SK-N-SH (cell line): ENCODE data around the gene ABCC11. TPM values are rescaled to one million over a fixed set of nuclear protein-coding genes. Genes with fewer than 3 reads are reported as not detected.

Experiments
- CTCF ChIA-PET: fragments of 300-600, 350-600 bp; formaldehyde crosslinking; extraction: SDS; loops from one replicate; lab custom pipeline; 2021; lab: Yijun Ruan, JAX
- POLR2A ChIA-PET: fragments of 350-600 bp; sonication (Branson Sonifier 250); formaldehyde crosslinking; extraction: SDS; loops from one replicate; lab custom pipeline; 2020; ENCODE audit warnings: antibody characterized with exemption, inconsistent platforms; lab: Yijun Ruan, JAX
- DNase-seq: peaks from one replicate; pipeline ENCODE4 v3.0.0; 2012
- H2AFZ ChIP-seq: fragments of 200-600 bp; sonication (generic); 2 replicates; pipeline ENCODE4 v1.8.1; 2016; ENCODE audit warnings: antibody characterized with exemption, mild to moderate bottlenecking, low read depth
- H3F3A ChIP-seq: fragments of 200-600 bp; sonication (generic); replicated peaks from 2 replicates; pipeline ENCODE3; 2016; ENCODE audit warnings: antibody characterized with exemption, mild to moderate bottlenecking; ENCODE audit not compliant: insufficient read depth
- H3K27ac ChIP-seq, 2 experiments: fragments of 200-500 bp in 1 of 2; fragments of 200-600 bp in 1 of 2; sonication (Bioruptor generic) in 1 of 2; sonication (generic), shearing (Covaris generic) in 1 of 2; 2 replicates each; pipeline versions ENCODE4 v1.5.1 to v1.6.1; 2014 to 2016; ENCODE audit warnings: low read depth in 2 of 2, inconsistent platforms in 1 of 2, low read length in 1 of 2, mild to moderate bottlenecking in 1 of 2, mixed read lengths in 1 of 2
- H3K27me3 ChIP-seq: fragments of 200-600 bp; sonication (generic), shearing (Covaris generic); 2 replicates; pipeline ENCODE4 v1.6.1; 2016; ENCODE audit warnings: mixed run types; ENCODE audit not compliant: insufficient read depth
- H3K36me3 ChIP-seq, 2 experiments: fragments of 200-500 bp in 1 of 2; fragments of 200-600 bp in 1 of 2; sonication (Bioruptor generic) in 1 of 2; sonication (generic) in 1 of 2; replicated peaks in 1 of 2; 2 replicates each; pipeline versions ENCODE3 to v1.5.1; 2014 to 2016; ENCODE audit warnings: low read length in 1 of 2, mild to moderate bottlenecking in 1 of 2; ENCODE audit not compliant: insufficient read depth in 2 of 2, control insufficient read depth in 1 of 2
- H3K4me1 ChIP-seq, 2 experiments: fragments of 200-500 bp in 1 of 2; fragments of 200-600 bp in 1 of 2; sonication (Bioruptor generic) in 1 of 2; sonication (generic), shearing (Covaris generic) in 1 of 2; 2 replicates each; pipeline versions ENCODE4 v1.5.1 to v1.6.1; 2014 to 2016; ENCODE audit warnings: low read depth in 1 of 2, low read length in 1 of 2, mixed run types in 1 of 2; ENCODE audit not compliant: insufficient read depth in 2 of 2, control insufficient read depth in 1 of 2
- H3K4me2 ChIP-seq: fragments of 200-600 bp; sonication (generic), shearing (Covaris generic); 2 replicates; pipeline ENCODE4 v1.6.1; 2017; ENCODE audit warnings: mixed run types
- H3K4me3 ChIP-seq, 2 experiments: fragments of 200-500 bp in 1 of 2; fragments of 200-600 bp in 1 of 2; sonication (Bioruptor generic) in 1 of 2; sonication (generic), shearing (Covaris generic) in 1 of 2; 2 replicates each; pipeline versions ENCODE4 v1.5.1 to v1.8.1; 2014 to 2016; ENCODE audit warnings: low read depth in 2 of 2, inconsistent platforms in 1 of 2, low read length in 1 of 2, mild to moderate bottlenecking in 1 of 2, mixed read lengths in 1 of 2, moderate library complexity in 1 of 2
- H3K79me2 ChIP-seq: fragments of 200-600 bp; sonication (generic); 2 replicates; pipeline ENCODE4 v1.8.1; 2017; ENCODE audit warnings: mild to moderate bottlenecking; ENCODE audit not compliant: insufficient read depth
- H3K9ac ChIP-seq: fragments of 200-600 bp; sonication (generic); 2 replicates; pipeline ENCODE4 v1.6.1; 2017; ENCODE audit warnings: mixed run types
- H3K9me2 ChIP-seq: fragments of 200-600 bp; sonication (generic); 2 replicates; pipeline ENCODE4 v1.6.1; 2017; ENCODE audit warnings: mixed run types
- H3K9me3 ChIP-seq: fragments of 200-600 bp; sonication (generic); 2 replicates; pipeline ENCODE4 v1.6.1; 2017; ENCODE audit warnings: mixed run types, mild to moderate bottlenecking, moderate library complexity
- H4K20me1 ChIP-seq: fragments of 200-600 bp; sonication (generic); 2 replicates; pipeline ENCODE4 v1.6.1; 2017; ENCODE audit warnings: mild to moderate bottlenecking, mixed run types; ENCODE audit not compliant: insufficient read depth
- CHD2 ChIP-seq: fragments of 150-350 bp; IDR thresholded peaks from 2 replicates; pipeline ENCODE4 v1.6.1; 2018; ENCODE audit warnings: low read length; ENCODE audit not compliant: partially characterized antibody
- EZH2phosphoT487 ChIP-seq: fragments of 200-600 bp; sonication (generic); IDR thresholded peaks from 2 replicates; pipeline ENCODE4 v1.6.1; 2017; ENCODE audit warnings: low read depth, mixed run types, mild to moderate bottlenecking, antibody characterized with exemption, moderate library complexity, borderline replicate concordance
- FOSL2 ChIP-seq: IDR thresholded peaks from 2 replicates; pipeline ENCODE4 v1.4.0; 2012; ENCODE audit warnings: low read depth, mild to moderate bottlenecking, moderate library complexity, borderline replicate concordance
- FOXJ3 ChIP-seq: sonication (generic); formaldehyde crosslinking; IDR thresholded peaks from 2 replicates; pipeline ENCODE4 v1.5.1; 2020; ENCODE audit warnings: mild to moderate bottlenecking, missing genetic modification reagents
- FOXM1 ChIP-seq: IDR thresholded peaks from 2 replicates; pipeline ENCODE4 v1.4.0; 2012; ENCODE audit warnings: low read depth, mild to moderate bottlenecking
- GATA2 ChIP-seq: sonication (generic); formaldehyde crosslinking; IDR thresholded peaks from 2 replicates; pipeline ENCODE4 v1.5.0; 2020; ENCODE audit warnings: mild to moderate bottlenecking, missing genetic modification reagents
- JUND ChIP-seq: IDR thresholded peaks from 2 replicates; pipeline ENCODE4 v1.4.0; 2012
- MAX ChIP-seq: IDR thresholded peaks from 2 replicates; pipeline ENCODE4 v1.4.0; 2012; ENCODE audit warnings: low read depth
- MEF2A ChIP-seq: IDR thresholded peaks from 2 replicates; pipeline ENCODE4 v1.4.0; 2012; ENCODE audit warnings: low read depth, borderline replicate concordance
- MXI1 ChIP-seq: IDR thresholded peaks from 2 replicates; pipeline ENCODE4 v1.6.1; 2012; ENCODE audit warnings: mild to moderate bottlenecking, low read depth, low read length, improper control_type of control experiment
- NRF1 ChIP-seq: IDR thresholded peaks from 2 replicates; pipeline ENCODE4 v1.6.1; 2012; ENCODE audit warnings: low read depth, mild to moderate bottlenecking, low read length
- PBX3 ChIP-seq: IDR thresholded peaks from 2 replicates; pipeline ENCODE4; 2012
- POLR2AphosphoS5 ChIP-seq: IDR thresholded peaks from 2 replicates; pipeline ENCODE4 v1.6.1; 2012; ENCODE audit warnings: low read depth, low read length
- RAD21 ChIP-seq: IDR thresholded peaks from 2 replicates; pipeline ENCODE4 v1.6.1; 2012; ENCODE audit warnings: mild to moderate bottlenecking, low read length
- RFX5 ChIP-seq: IDR thresholded peaks from 2 replicates; pipeline ENCODE4 v1.6.1; 2012; ENCODE audit warnings: mild to moderate bottlenecking, improper control_type of control experiment, low read length
- RXRA ChIP-seq: IDR thresholded peaks from 2 replicates; pipeline ENCODE4 v1.4.0; 2012; ENCODE audit warnings: low read depth, mild to moderate bottlenecking, borderline replicate concordance
- SIN3A ChIP-seq: IDR thresholded peaks from 2 replicates; pipeline ENCODE4 v1.6.1; 2012; ENCODE audit warnings: low read depth, mild to moderate bottlenecking, low read length, moderate library complexity, borderline replicate concordance
- SMC3 ChIP-seq: IDR thresholded peaks from 2 replicates; pipeline ENCODE4 v1.6.1; 2012; ENCODE audit warnings: low read depth, low read length, improper control_type of control experiment
- TEAD4 ChIP-seq: IDR thresholded peaks from 2 replicates; pipeline ENCODE4 v1.4.0; 2012; ENCODE audit warnings: mild to moderate bottlenecking, borderline replicate concordance; ENCODE audit not compliant: insufficient read depth
- USF1 ChIP-seq: IDR thresholded peaks from 2 replicates; pipeline ENCODE4 v1.4.0; 2012; ENCODE audit warnings: low read depth, borderline replicate concordance
- WGBS: methylation state at CpG from one replicate; pipeline ENCODE4 v1.1.6; 2017; ENCODE audit warnings: low lambda C conversion rate; 5-methylcytosine and 5-hydroxymethylcytosine counted together
- polyA plus RNA-seq, 3 experiments: library from polyadenylated mRNA; depleted of rRNA; stranded (reverse); fragments of >200 nt; gene quantifications; 2 replicates each; pipeline ENCODE4 v1.2.3, GENCODE V29; 2012
- TF ChIP-seq, protein P1 (sequence below): fragments of 150-350 bp; IDR thresholded peaks from 2 replicates; pipeline ENCODE4 v1.6.1; 2016; ENCODE audit warnings: mild to moderate bottlenecking, low read depth, low read length

ABCC11 gene
- polyA plus RNA-seq, 1 of the 3 experiments (the other 2 are of a cell fraction) = 0.07 TPM

GRCh38 chr16:48232493-48233040, 14.8 kb downstream of the ABCC11 start:
- TF ChIP-seq SIN3A (no peak), NRF1 (no peak), TEAD4 (no peak), FOSL2 (no peak), MXI1 (no peak), GATA2 (no peak), USF1 (no peak), POLR2AphosphoS5 (no peak), FOXM1 (no peak), RAD21 (no peak), PBX3 (no peak), SMC3 (no peak), RXRA (no peak), RFX5 (no peak), FOXJ3 (no peak), MEF2A (no peak)
- 82% methylated on average over 2 of the region's 2 CpGs for WGBS
- DNase-seq = no peak
- H3K9me2 ChIP-seq = no peaks in the 10 kb centered on the region
- no peaks in the 10 kb centered on the region for H3K9me3 ChIP-seq
- POLR2A ChIA-PET = no interaction called here
- H3K4me1 ChIP-seq = no peaks in the 10 kb centered on the region
- H3K4me3 ChIP-seq = no peak overlapping the region
- H3K27me3 ChIP-seq = no peaks in the 10 kb centered on the region
- H3K79me2 ChIP-seq = no peaks in the 10 kb centered on the region
- CTCF ChIA-PET = interaction anchor here (1.8 to 3.3 kb wide), 3 partner anchors 309 to 398 kb away, joined by 5 to 24 read pairs (median 15); no protein-coding TSS in a partner anchor
- no peaks in the 10 kb centered on the region for H3K36me3 ChIP-seq
- H3F3A ChIP-seq = no peaks in the 10 kb centered on the region
- no peak overlapping the region for H3K4me2 ChIP-seq
- H3K9ac ChIP-seq = no peak overlapping the region
- no peak overlapping the region for H2AFZ ChIP-seq
- no peaks in the 10 kb centered on the region for H4K20me1 ChIP-seq
- H3K27ac ChIP-seq = no peak overlapping the region

- ChIA-PET CTCF (interaction anchor here (1.4 to 2.4 kb wide), 4 partner anchors 310 to 398 kb away, joined by 4 to 24 read pairs (median 12); no protein-coding TSS in a partner anchor), POLR2A (no interaction called here)
- Histone ChIP-seq H4K20me1 (no peaks in the 10 kb centered on the region), H3K27me3 (no peaks in the 10 kb centered on the region), H3K27ac (no peak overlapping the region), H3K4me3 (no peak overlapping the region), H3K4me1 (no peaks in the 10 kb centered on the region), H3F3A (no peaks in the 10 kb centered on the region), H3K36me3 (no peaks in the 10 kb centered on the region), H3K9me3 (no peaks in the 10 kb centered on the region), H3K4me2 (no peak overlapping the region), H3K79me2 (no peaks in the 10 kb centered on the region), H3K9ac (no peak overlapping the region), H2AFZ (no peak overlapping the region), H3K9me2 (no peaks in the 10 kb centered on the region)
- DNase-seq = peak; percentile 45
- WGBS = 74% methylated on average over 11 of the region's 11 CpGs
- TF ChIP-seq, protein P1, sequence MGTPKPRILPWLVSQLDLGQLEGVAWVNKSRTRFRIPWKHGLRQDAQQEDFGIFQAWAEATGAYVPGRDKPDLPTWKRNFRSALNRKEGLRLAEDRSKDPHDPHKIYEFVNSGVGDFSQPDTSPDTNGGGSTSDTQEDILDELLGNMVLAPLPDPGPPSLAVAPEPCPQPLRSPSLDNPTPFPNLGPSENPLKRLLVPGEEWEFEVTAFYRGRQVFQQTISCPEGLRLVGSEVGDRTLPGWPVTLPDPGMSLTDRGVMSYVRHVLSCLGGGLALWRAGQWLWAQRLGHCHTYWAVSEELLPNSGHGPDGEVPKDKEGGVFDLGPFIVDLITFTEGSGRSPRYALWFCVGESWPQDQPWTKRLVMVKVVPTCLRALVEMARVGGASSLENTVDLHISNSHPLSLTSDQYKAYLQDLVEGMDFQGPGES = no peak
- peak; percentile 52 for TF ChIP-seq RAD21
- TF ChIP-seq CHD2 = no peak
- TF ChIP-seq GATA2 = no peak
- TF ChIP-seq EZH2phosphoT487 = no peak
- no peak for TF ChIP-seq TEAD4
- TF ChIP-seq JUND = no peak
- TF ChIP-seq RFX5 = no peak
- TF ChIP-seq PBX3 = no peak
- no peak for TF ChIP-seq MXI1
- TF ChIP-seq NRF1 = no peak
- TF ChIP-seq SMC3 = peak; percentile 32
- TF ChIP-seq RXRA = no peak
- TF ChIP-seq MAX = no peak
Measured at GRCh38 chr16:48231727-48232492, 15.4 kb downstream of the ABCC11 start.
